GM20000 (cell line): ENCODE results near the gene CAMK2G.

ENCODE experiments used
- DNase-seq: peaks from one replicate; pipeline ENCODE4 v3.0.0; 2012; ENCODE audit warnings: low spot score
- TF ChIP-seq, protein P1 (sequence below): IDR thresholded peaks from 2 replicates; pipeline ENCODE4 v1.5.1; 2012; ENCODE audit warnings: mild to moderate bottlenecking, control low read depth; ENCODE audit errors: extremely low read depth, missing control alignments

The CAMK2G gene

DNA sequence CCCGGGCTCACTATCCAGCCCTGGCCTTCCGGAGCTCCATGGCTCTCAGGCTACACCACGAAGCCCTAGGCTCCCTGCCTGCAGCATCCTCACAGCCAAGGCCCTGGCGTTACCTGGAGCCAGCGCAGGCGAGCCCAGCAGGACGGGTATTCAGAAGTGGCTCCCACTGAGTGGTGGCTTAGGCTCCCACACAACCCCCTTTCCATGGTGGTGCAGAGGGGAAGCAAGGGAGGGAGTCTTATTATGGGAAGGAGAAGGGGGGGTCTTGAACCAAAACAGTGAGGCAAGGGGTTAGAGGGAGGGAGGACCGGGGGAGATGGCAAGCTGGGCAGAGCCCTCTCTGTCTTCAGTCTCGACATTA is 33.3 kb downstream of the CAMK2G start:
- no peak for DNase-seq

DNA sequence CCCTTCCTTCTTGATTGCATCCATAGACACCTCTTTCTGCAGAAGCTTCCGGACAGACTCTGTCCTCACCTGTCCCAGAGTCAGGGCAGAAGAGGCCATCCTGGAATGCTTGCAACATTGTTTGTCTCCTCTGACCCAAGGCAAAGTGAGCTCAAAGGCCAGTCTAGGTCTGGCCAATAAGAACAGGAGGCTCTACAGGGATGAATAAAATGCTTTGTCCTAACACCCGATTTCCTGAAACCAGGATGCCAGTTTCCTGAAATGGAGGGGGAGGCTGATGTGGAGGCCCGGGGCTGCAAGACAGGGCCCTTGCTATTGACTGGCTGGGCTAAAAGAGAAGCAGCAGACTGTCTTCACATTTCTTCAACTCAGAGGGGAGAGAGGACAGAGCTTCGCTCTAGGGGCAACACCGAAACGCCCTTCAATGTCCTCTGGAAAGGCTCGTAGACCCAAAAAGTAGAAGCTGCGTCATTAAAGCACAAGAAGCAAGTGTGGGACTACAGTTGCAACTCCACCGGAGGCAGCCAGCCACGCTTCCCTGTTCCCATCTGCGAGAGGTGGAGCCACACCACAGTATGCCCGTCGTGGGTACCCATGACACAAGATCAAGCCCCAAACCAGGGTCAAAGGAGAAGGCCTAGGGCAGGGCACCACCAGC is 33.8 kb downstream of the CAMK2G start:
- TF ChIP-seq, protein P1, sequence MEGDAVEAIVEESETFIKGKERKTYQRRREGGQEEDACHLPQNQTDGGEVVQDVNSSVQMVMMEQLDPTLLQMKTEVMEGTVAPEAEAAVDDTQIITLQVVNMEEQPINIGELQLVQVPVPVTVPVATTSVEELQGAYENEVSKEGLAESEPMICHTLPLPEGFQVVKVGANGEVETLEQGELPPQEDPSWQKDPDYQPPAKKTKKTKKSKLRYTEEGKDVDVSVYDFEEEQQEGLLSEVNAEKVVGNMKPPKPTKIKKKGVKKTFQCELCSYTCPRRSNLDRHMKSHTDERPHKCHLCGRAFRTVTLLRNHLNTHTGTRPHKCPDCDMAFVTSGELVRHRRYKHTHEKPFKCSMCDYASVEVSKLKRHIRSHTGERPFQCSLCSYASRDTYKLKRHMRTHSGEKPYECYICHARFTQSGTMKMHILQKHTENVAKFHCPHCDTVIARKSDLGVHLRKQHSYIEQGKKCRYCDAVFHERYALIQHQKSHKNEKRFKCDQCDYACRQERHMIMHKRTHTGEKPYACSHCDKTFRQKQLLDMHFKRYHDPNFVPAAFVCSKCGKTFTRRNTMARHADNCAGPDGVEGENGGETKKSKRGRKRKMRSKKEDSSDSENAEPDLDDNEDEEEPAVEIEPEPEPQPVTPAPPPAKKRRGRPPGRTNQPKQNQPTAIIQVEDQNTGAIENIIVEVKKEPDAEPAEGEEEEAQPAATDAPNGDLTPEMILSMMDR = no peak
- no peak for DNase-seq

More for the DNA sequence above, 33.3 kb downstream of the CAMK2G start:
- TF ChIP-seq, protein P1 = no peak

DNA sequence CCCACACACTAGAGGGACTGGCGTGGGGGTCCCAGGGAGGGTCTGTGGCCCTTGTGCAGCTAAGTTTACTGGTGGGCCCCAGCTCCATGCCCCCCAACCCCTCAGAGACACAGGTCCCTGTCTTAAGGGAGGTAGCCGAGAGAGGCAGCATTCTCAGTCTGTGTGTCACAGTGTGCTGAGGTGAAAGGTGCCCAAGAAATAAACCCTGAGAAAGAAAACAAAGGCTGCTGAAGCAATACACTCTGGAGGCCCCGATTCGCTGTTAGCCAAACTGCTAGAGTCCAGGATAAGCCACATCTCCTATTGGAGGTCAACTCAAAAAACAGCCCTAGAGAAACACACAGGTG is 34.3 kb downstream of the CAMK2G start:
- TF ChIP-seq, protein P1 = no peak
- DNase-seq = no peak

DNA sequence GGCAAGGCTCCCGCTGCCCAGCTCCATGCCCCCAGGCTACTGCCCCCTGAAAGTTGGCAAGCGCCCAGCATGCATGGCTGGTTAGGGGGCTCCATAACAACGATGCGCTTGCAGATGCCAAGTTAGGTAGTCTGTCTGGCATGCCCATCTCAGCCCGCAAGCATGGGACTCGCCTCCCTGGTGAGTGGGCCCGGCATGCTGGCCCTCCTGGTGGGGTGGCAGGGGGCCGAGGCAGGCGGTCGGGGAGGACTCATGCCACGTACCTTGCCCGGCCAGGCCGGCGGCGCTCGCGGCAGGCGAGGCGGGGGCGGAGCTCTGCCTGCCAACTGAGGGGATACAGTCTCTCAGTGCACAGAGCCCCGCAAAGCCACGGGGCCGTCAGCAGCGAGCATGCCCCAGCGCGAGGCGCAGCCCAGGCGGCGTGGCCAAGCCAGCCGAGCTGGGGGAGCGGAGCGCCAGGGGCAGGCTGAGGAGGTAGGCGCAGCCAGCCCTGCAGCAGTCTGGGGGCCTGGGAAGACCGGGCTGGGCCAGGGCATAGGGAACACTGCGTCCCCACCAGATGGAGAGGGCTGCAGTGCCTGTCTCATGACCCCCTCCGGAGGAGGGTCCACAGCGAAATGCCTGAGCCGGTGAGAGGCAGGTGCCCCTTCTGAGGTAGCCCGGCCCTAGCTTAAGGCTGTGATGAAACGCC is 34.9 kb downstream of the CAMK2G start:
- TF ChIP-seq, protein P1 = no peak
- DNase-seq = no peak

DNA sequence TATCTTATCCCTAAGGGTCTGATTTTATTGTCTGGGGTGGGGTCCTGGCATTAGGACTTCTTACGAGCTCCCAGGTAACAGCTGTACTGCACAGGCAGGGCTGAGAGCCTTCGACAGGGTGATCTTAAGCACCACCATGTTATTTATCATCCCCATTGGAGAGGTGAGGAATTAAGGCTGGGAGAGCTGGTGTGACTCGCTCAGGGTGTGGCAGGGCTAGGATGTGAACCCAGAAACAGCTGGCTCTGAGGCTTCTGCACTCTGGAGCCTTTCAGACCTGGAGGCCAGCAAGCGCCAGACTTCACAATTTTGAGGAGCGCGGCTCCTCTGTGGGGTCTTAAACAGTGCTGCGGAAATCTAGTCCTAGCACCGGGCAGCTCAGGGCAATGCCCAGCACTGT is 35.5 kb downstream of the CAMK2G start:
- no peak for DNase-seq
- TF ChIP-seq, protein P1 = no peak

DNA sequence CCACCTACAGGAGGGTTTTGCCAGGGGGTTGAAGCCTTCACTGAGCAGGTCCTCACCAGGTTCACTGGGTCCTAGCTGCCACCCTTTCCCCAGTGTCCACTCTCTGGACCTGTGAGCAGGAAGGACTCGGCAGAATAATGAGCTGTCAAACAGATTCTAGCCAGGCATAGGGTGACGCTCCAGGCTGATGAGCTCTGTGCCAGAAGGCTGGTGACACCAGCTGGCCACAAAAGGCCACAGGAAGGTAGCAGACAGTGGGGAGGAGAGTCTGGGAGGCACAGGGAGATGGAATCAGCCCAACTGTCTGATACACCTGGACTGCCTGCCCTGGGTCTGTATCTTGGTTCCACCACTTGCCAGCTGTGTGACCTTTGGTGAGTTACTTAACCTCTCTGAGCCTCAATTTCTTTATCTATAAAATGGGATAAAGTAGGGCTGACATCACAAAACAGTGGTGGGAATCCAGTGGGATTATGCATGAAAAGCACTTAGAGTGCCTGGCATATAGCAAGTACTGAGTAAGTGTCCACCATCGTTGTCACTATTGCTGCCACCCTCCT is 36.3 kb downstream of the CAMK2G start:
- no peak for DNase-seq
- TF ChIP-seq, protein P1 = no peak

DNA sequence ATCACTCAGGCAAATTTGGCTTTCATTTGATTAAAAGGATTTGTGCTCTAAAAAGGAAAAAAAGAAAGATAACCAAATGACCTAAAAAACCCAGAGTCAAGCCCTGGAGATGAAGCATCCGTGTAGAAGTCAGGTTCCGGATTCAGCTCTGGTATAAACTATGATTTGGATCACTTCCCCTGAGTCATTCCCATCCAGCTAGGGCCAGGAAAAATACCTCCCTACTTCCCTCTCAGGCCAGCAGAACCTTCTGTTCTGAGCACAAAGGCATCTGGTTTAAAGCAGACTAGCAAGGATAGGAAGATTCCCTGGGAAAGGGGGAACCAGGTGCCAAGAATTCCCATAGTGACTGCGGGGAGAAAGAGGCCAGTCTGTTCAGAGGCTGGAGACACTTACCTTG is 37.3 kb downstream of the CAMK2G start:
- no peak for DNase-seq
- TF ChIP-seq, protein P1 = no peak
